Activated B cell treated with CpG ODN at 0.5 μM for 24 hours (primary cell): ENCODE results near the gene TTC34. TPM values are rescaled to one million over a fixed set of nuclear protein-coding genes. Genes with fewer than 3 reads are reported as not detected.

Experiments
- ATAC-seq: fragments of 200-7000 bp; cut with Tn5 transposase; one replicate; pipeline ENCODE4 v1.10.0; 2021; ENCODE audit warnings: low read depth, mild to moderate bottlenecking, moderate library complexity
- CTCF ChIA-PET: fragments of 350-600 bp; sonication (Branson Sonifier 250); formaldehyde crosslinking; loops from one replicate; lab custom pipeline; 2021; ENCODE audit warnings: antibody characterized with exemption; lab: Charles Lee
- POLR2A ChIA-PET: fragments of 350-600 bp; sonication (Branson Sonifier 250); formaldehyde crosslinking; loops from one replicate; lab custom pipeline; 2021; ENCODE audit warnings: antibody characterized with exemption; lab: Charles Lee
- DNase-seq: peaks from one replicate; pipeline ENCODE4 v3.0.0; 2022
- H3K27ac Mint-ChIP-seq: one replicate; pipeline ENCODE4 v1.8.0; 2020; ENCODE audit warnings: mixed read lengths
- H3K27me3 Mint-ChIP-seq: one replicate; pipeline ENCODE4 v1.8.0; 2021; ENCODE audit warnings: mixed read lengths
- H3K36me3 Mint-ChIP-seq: one replicate; pipeline ENCODE4 v1.8.0; 2021; ENCODE audit warnings: low read depth, mixed read lengths
- H3K4me1 Mint-ChIP-seq: one replicate; pipeline ENCODE4 v1.8.0; 2021; ENCODE audit warnings: mixed read lengths
- H3K4me3 Mint-ChIP-seq: one replicate; pipeline ENCODE4 v1.8.0; 2020; ENCODE audit warnings: mild to moderate bottlenecking, mixed read lengths
- H3K9me3 Mint-ChIP-seq: one replicate; pipeline ENCODE4 v1.8.0; 2020; ENCODE audit warnings: mixed read lengths
- intact Hi-C: fragments of 100-400 bp; cut with micrococcal nuclease; formaldehyde crosslinking; loops from one replicate; pipeline ENCODE4 v1.15.1; 2024
- total RNA-seq: library from RNA; stranded (reverse); gene quantifications from 2 replicates; pipeline ENCODE4 v1.2.3, GENCODE V29; 2022
- TF ChIP-seq, protein P1 (sequence below): fragments of 200-600 bp; IDR thresholded peaks from one replicate; pipeline ENCODE4 v1.8.0; 2022; ENCODE audit warnings: antibody characterized with exemption, mild to moderate bottlenecking

The TTC34 gene
- total RNA-seq, 1 donor from 2014 or later: 4.5 TPM

DNA sequence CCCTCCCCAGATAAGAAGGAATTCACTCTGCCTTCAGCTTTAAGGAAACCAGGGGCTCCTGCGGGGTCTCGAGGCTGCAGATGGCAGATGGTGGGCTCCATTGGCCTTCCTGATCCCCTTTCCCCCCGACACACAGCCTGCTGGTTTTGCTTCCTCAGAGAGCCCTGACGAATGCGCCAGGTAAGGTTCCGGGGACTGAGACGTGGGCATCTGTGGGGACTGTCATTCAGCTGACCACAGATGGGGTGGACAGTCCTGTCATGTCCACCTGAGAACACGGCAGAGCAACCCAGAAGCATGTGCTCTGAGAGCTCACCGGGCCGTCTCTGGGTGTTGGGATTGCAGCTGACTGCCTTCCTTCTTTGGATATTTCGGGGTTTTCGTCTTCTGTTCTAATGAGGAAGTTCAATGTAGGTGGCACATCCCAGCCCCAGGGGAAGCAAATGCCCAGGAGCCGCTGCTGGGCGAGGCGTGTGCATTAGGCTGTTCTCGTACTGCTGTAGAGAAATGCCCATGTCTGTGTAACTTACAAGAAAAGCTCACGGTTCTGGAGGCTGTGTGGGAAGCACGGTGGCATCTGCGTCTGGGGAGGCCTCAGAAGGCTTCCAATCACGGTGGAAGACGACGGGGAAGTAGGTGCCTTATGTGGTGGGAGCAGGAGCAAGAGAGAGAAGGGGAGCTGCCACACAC is 22.6 kb upstream of the TTC34 start:
- Mint-ChIP-seq H3K36me3 (no peaks in the 10 kb centered on the region), H3K4me3 (no peak overlapping the region), H3K27ac (no peak overlapping the region), H3K4me1 (no peaks in the 10 kb centered on the region), H3K9me3 (peaks cover 9% of the 10 kb centered on the region), H3K27me3 (peaks cover 11% of the 10 kb centered on the region)
- POLR2A ChIA-PET: no interaction called here
- CTCF ChIA-PET: no interaction called here
- intact Hi-C loops: no loop called here
- TF ChIP-seq, protein P1, sequence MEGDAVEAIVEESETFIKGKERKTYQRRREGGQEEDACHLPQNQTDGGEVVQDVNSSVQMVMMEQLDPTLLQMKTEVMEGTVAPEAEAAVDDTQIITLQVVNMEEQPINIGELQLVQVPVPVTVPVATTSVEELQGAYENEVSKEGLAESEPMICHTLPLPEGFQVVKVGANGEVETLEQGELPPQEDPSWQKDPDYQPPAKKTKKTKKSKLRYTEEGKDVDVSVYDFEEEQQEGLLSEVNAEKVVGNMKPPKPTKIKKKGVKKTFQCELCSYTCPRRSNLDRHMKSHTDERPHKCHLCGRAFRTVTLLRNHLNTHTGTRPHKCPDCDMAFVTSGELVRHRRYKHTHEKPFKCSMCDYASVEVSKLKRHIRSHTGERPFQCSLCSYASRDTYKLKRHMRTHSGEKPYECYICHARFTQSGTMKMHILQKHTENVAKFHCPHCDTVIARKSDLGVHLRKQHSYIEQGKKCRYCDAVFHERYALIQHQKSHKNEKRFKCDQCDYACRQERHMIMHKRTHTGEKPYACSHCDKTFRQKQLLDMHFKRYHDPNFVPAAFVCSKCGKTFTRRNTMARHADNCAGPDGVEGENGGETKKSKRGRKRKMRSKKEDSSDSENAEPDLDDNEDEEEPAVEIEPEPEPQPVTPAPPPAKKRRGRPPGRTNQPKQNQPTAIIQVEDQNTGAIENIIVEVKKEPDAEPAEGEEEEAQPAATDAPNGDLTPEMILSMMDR: no peak
- ATAC-seq (no peak), DNase-seq (no peak)

DNA sequence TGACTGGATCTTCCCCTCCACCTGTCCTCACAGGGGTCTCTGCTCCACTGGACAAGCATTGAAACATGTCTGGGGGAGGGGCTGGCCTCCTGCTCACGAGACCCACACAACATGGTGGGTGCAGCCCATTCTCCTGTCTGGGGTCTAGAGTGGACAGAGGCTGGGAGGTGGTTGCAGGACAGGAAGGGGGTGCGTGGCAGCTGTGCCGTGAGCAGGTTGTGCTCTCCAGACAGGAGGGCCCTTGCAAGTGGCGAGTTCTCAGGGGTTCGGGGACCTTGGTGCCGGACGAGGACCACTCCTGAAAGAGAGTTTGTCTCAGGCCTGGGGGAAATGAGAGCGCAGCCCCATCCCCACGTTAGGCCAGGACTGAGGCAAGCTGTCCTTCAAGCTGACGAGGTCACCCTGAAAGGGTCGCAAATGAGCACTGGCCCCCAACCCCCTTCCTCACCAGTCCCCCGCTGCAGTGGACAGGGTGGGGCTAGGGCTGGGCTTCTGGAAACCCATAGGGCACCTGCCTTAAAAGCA is 21.2 kb upstream of the TTC34 start:
- intact Hi-C loops: no loop called here
- peaks cover 6% of the 10 kb centered on the region for H3K9me3 Mint-ChIP-seq
- no peak overlapping the region for H3K4me3 Mint-ChIP-seq
- peaks cover 12% of the 10 kb centered on the region for H3K27me3 Mint-ChIP-seq
- H3K27ac Mint-ChIP-seq: no peak overlapping the region
- H3K36me3 Mint-ChIP-seq: no peaks in the 10 kb centered on the region
- TF ChIP-seq, protein P1: no peak
- H3K4me1 Mint-ChIP-seq: no peaks in the 10 kb centered on the region
- ChIA-PET POLR2A (no interaction called here), CTCF (no interaction called here)
- DNase-seq (no peak), ATAC-seq (no peak)

DNA sequence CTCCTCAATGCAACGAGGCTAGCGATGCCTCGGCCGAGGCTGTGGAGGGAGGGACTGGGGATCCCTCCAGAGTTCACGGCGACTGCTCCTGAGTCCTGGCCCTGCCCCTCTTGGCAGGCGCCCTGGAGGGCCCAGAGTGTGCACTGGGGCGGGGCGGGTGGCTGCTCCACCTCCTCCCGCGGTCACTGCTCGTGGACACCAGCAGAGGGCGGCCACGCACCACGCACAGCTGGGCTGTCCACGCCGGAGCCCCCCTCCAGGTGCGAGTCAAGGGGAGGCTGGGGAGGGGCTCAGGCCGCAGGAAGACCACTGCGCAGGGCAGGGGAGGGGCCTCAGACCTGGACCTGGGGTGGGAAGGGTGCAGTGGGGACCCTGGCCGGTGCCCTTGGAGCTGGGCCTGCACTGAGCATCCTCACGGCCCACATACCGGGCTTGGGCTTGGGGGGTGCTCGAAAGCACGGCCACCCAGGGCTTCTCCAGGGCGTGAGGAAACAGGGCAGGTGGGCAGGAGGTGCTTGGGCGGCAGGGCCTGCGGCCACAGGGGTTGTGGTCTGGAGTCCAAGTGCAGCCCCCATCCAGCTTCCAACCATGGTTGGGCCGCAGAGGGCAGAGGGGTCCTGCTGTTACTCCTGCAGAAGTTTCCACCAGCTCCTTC is 20.6 kb upstream of the TTC34 start:
- H3K4me3 Mint-ChIP-seq: no peak overlapping the region
- ATAC-seq (peak; percentile 25), DNase-seq (no peak)
- CTCF ChIA-PET: no interaction called here
- no peak overlapping the region for H3K27ac Mint-ChIP-seq
- TF ChIP-seq, protein P1: no peak
- intact Hi-C loops: no loop called here
- POLR2A ChIA-PET: no interaction called here
- H3K4me1 Mint-ChIP-seq: no peaks in the 10 kb centered on the region
- peaks cover 12% of the 10 kb centered on the region for H3K27me3 Mint-ChIP-seq
- H3K9me3 Mint-ChIP-seq: peaks cover 3% of the 10 kb centered on the region
- H3K36me3 Mint-ChIP-seq: no peaks in the 10 kb centered on the region

DNA sequence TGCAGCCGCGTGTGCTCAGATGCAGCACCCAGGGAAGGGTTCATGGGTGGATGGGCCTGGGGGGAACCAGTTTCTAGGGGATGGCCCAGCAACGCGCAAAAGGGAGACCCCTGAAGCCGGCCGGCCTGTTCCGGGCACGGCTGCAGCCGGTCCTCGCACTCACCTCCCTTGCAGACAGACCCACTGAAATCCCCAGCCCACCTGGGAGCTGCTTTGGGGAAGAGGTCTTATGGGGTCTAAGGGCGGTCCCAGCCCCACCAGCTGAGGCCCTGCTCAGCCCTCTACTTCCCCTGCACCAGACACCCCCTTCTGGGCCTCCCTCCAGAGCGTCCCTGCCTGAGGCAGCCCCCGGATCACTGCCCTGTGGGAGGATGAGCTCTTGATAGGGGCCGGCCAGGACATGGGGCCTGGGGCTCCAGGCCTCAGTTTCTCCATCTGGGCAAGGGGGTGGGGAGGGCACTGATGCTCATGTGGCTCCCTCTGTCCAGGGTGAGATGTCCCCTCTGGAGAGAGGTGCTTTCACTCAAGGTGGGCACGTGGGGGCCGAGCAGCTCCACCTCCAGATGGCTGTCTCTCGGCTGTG is 20.0 kb upstream of the TTC34 start:
- ATAC-seq: no peak
- CTCF ChIA-PET: no interaction called here
- TF ChIP-seq, protein P1: no peak
- DNase-seq: no peak
- no peak overlapping the region for H3K27ac Mint-ChIP-seq
- H3K9me3 Mint-ChIP-seq: no peaks in the 10 kb centered on the region
- no peak overlapping the region for H3K4me3 Mint-ChIP-seq
- intact Hi-C loops: no loop called here
- H3K4me1 Mint-ChIP-seq: no peaks in the 10 kb centered on the region
- peaks cover 12% of the 10 kb centered on the region for H3K27me3 Mint-ChIP-seq
- no peaks in the 10 kb centered on the region for H3K36me3 Mint-ChIP-seq
- POLR2A ChIA-PET: no interaction called here

DNA sequence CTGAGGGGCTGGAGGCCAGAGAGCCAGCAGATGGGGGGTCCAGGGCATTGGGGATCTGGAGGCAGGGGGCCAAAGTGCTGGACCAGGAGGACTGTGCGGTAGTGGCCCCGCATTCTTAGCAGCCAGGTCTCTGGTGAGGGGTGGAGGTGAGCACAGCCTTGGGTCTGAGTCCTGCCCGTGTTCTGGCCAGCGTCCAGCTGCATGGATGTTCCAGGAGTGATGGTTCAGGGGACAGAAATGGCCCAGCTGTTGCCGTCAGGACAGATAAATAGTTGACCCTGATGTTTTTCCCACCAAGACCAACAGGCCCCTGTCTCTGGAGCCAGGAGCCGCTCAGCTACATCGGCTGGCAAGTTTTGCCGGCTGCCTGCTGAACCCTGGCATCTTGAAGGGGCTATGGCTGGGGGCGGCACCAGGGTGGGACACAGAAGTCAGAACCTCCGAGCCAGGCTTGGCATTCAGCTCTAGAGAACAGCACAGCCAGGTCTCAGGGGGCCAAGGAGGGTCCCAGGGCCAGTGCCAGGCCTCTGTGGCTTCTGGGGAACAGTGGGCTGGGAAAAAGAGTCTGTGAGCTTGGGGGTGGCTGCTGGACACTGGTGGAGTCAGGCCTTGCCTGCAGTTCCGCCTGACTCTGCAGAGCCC is 19.4 kb upstream of the TTC34 start:
- no peak for DNase-seq
- Mint-ChIP-seq H3K9me3 (no peaks in the 10 kb centered on the region), H3K27ac (no peak overlapping the region), H3K4me1 (no peaks in the 10 kb centered on the region), H3K36me3 (no peaks in the 10 kb centered on the region), H3K4me3 (no peak overlapping the region), H3K27me3 (peaks cover 12% of the 10 kb centered on the region)
- no peak for ATAC-seq
- intact Hi-C loops: no loop called here
- TF ChIP-seq, protein P1: no peak
- POLR2A ChIA-PET: no interaction called here
- CTCF ChIA-PET: no interaction called here
